Measurements from ENCODE around the gene PDHX.
"Not testable (repeated sequence)": the region's sequence is repeated elsewhere in the genome, so short reads cannot be mapped to it uniquely, and the experiment has no call there.

The PDHX gene

GRCh38 chr11:34911676-34912075 lies 4.7 kb upstream of the PDHX start:
- DNase-seq (ENCODE audit: low read depth): no peak

GRCh38 chr11:34913556-34913955 lies 2.9 kb upstream of the PDHX start:
- not testable (repeated sequence) for DNase-seq (ENCODE audit: low read depth)

- DNase-seq (ENCODE audit: low read depth): no peak
These were observed 1.0 kb upstream of the PDHX start for GRCh38 chr11:34915136-34916014.

GRCh38 chr11:34916843-34917770 lies 689 bp downstream of the PDHX start:
- DNase-seq (ENCODE audit: low read depth): no peak

- DNase-seq (ENCODE audit: low read depth): no peak
These were observed 4.7 kb downstream of the PDHX start for GRCh38 chr11:34921156-34921555.

- DNase-seq (ENCODE audit: low read depth): no peak
These were observed 8.3 kb downstream of the PDHX start for GRCh38 chr11:34924714-34925113.

GRCh38 chr11:34926101-34926830 lies 9.8 kb downstream of the PDHX start:
- DNase-seq (ENCODE audit: low read depth): no peak

- DNase-seq (ENCODE audit: low read depth): no peak
These were observed 10.4 kb downstream of the PDHX start for GRCh38 chr11:34926831-34927132.

- DNase-seq (ENCODE audit: low read depth): no peak
These were observed 12.0 kb downstream of the PDHX start for GRCh38 chr11:34928268-34928959.

- DNase-seq (ENCODE audit: low read depth): no peak
These were observed 12.7 kb downstream of the PDHX start for GRCh38 chr11:34928960-34929680.

GRCh38 chr11:34929794-34930763 lies 13.7 kb downstream of the PDHX start:
- DNase-seq (ENCODE audit: low read depth): no peak

- no peak for DNase-seq (ENCODE audit: low read depth)
These were observed 20.7 kb downstream of the PDHX start for GRCh38 chr11:34936945-34937629.

GRCh38 chr11:34938611-34939010 lies 22.2 kb downstream of the PDHX start:
- DNase-seq (ENCODE audit: low read depth): no peak

GRCh38 chr11:34940026-34940677 lies 23.7 kb downstream of the PDHX start:
- no peak for DNase-seq (ENCODE audit: low read depth)

GRCh38 chr11:34941688-34942087 lies 25.3 kb downstream of the PDHX start:
- no peak for DNase-seq (ENCODE audit: low read depth)

- no peak for DNase-seq (ENCODE audit: low read depth)
These were observed 28.3 kb downstream of the PDHX start for GRCh38 chr11:34944692-34945091.

- DNase-seq (ENCODE audit: low read depth): no peak
These were observed 32.3 kb downstream of the PDHX start for GRCh38 chr11:34948696-34949095.

GRCh38 chr11:34953955-34954354 lies 37.5 kb downstream of the PDHX start:
- no peak for DNase-seq (ENCODE audit: low read depth)

GRCh38 chr11:34957206-34957605 lies 40.8 kb downstream of the PDHX start:
- DNase-seq (ENCODE audit: low read depth): no peak

Data from stimulated activated CD8-positive, alpha-beta memory T cell treated with anti-CD3 and anti-CD28 coated beads, Interleukin-15, amount 100 ng/mL, for 24 hours (primary cell).